Endothelial cell (in vitro differentiated cells): ENCODE results near the gene USE1. TPM values are rescaled to one million over a fixed set of nuclear protein-coding genes. Genes with fewer than 3 reads are reported as not detected.

Source experiments
- DNase-seq: peaks from one replicate; pipeline ENCODE4 v3.0.0; 2021; ENCODE audit warnings: low spot score
- H3K27ac Mint-ChIP-seq: one replicate; pipeline ENCODE4 v1.8.0; 2021; ENCODE audit warnings: mixed read lengths, inconsistent platforms; ENCODE audit not compliant: unreplicated experiment
- H3K27me3 Mint-ChIP-seq: one replicate; pipeline ENCODE4 v1.8.0; 2021; ENCODE audit warnings: mild to moderate bottlenecking, moderate library complexity, mixed read lengths, inconsistent platforms; ENCODE audit not compliant: unreplicated experiment
- H3K36me3 Mint-ChIP-seq: one replicate; pipeline ENCODE4 v1.8.0; 2021; ENCODE audit warnings: mild to moderate bottlenecking, low read depth, mixed read lengths, inconsistent platforms; ENCODE audit not compliant: unreplicated experiment
- H3K4me1 Mint-ChIP-seq: one replicate; pipeline ENCODE4 v1.8.0; 2021; ENCODE audit warnings: mild to moderate bottlenecking, mixed read lengths, inconsistent platforms; ENCODE audit not compliant: unreplicated experiment
- H3K4me3 Mint-ChIP-seq: one replicate; pipeline ENCODE4 v1.8.0; 2021; ENCODE audit warnings: mild to moderate bottlenecking, mixed read lengths, inconsistent platforms; ENCODE audit not compliant: unreplicated experiment
- H3K9me3 Mint-ChIP-seq: one replicate; pipeline ENCODE4 v1.8.0; 2021; ENCODE audit warnings: mixed read lengths, inconsistent platforms; ENCODE audit not compliant: unreplicated experiment
- total RNA-seq: library from RNA; stranded (reverse); fragmentation: NEBNext Ultra II Directional; extraction: Animal tissue kit (Norgen Biotek cat#: 25700); gene quantifications from one replicate; pipeline ENCODE4 v1.2.1, GENCODE V29; 2021; ENCODE audit not compliant: unreplicated experiment
- TF ChIP-seq, protein P1 (sequence below): fragments of 200-600 bp; sonication (generic); IDR thresholded peaks from one replicate; pipeline ENCODE4 v1.5.0; 2021; ENCODE audit warnings: antibody characterized with exemption; ENCODE audit not compliant: unreplicated experiment

Gene USE1
- total RNA-seq, 1 donor from 2014 or later, result 13.0 TPM

DNA sequence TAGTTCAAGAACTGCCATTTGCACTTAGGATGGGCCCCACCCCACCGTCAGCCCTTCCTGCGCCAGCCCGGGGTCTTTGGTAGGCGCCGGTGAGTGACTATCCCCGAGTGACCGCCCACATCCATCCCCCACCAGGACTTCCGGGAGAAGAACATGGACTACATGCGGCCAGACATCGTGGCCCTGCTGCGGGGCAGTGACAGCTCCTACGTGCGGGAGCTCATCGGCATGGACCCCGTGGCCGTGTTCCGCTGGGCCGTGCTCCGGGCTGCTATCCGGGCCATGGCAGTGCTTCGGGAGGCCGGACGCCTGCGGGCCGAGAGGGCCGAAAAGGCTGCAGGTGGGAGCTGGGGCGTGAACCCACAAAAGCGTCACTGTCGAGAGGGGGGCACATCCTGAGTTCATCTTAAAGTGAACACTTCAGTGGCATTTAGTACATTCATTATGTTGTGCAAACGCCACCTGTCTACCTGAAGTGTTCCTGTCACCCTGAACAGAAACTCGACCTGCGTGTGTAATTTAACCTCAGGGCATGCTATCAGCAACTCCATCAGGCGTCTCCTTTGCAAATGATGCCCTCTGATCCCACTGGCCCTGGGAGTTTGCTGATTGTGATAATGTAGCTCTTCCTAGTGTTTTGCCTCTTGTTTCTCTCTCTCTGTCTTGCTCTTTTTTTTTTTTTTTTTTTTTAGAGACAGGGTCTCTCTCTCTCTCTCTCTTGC lies 42.4 kb upstream of the USE1 start:
- H3K9me3 Mint-ChIP-seq, result no peaks in the 10 kb centered on the region
- TF ChIP-seq, protein P1, sequence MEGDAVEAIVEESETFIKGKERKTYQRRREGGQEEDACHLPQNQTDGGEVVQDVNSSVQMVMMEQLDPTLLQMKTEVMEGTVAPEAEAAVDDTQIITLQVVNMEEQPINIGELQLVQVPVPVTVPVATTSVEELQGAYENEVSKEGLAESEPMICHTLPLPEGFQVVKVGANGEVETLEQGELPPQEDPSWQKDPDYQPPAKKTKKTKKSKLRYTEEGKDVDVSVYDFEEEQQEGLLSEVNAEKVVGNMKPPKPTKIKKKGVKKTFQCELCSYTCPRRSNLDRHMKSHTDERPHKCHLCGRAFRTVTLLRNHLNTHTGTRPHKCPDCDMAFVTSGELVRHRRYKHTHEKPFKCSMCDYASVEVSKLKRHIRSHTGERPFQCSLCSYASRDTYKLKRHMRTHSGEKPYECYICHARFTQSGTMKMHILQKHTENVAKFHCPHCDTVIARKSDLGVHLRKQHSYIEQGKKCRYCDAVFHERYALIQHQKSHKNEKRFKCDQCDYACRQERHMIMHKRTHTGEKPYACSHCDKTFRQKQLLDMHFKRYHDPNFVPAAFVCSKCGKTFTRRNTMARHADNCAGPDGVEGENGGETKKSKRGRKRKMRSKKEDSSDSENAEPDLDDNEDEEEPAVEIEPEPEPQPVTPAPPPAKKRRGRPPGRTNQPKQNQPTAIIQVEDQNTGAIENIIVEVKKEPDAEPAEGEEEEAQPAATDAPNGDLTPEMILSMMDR, result no peak
- peaks cover 3% of the 10 kb centered on the region for H3K27me3 Mint-ChIP-seq
- DNase-seq, result no peak
- H3K27ac Mint-ChIP-seq, result no peak overlapping the region
- peaks cover 19% of the 10 kb centered on the region for H3K36me3 Mint-ChIP-seq
- H3K4me1 Mint-ChIP-seq, result no peaks in the 10 kb centered on the region
- peak overlapping the region; percentile 9 for H3K4me3 Mint-ChIP-seq

DNA sequence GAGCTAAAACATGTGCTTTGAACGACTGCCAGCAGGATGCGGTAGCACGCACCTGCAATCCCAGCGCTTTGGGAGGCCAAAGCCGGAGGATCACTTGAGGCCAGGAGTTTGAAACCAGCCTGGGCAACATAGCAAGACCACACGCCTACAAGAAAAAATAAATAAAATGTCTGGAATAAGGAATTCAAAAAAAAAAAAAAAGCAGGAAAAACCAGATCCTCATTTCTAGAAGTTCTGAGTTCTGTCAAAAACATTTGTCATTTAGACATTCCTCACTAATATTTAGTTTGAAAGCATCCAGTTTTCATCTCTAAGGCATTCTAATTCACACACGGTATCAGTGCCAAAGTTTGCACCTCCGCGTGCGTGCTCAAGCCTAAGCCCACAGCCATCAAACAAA lies 36.9 kb upstream of the USE1 start:
- H3K27ac Mint-ChIP-seq, result no peak overlapping the region
- no peaks in the 10 kb centered on the region for H3K9me3 Mint-ChIP-seq
- DNase-seq, result no peak
- no peak overlapping the region for H3K4me3 Mint-ChIP-seq
- H3K4me1 Mint-ChIP-seq, result no peaks in the 10 kb centered on the region
- H3K27me3 Mint-ChIP-seq, result peaks cover 2% of the 10 kb centered on the region
- H3K36me3 Mint-ChIP-seq, result peaks cover 13% of the 10 kb centered on the region
- TF ChIP-seq, protein P1, result no peak

DNA sequence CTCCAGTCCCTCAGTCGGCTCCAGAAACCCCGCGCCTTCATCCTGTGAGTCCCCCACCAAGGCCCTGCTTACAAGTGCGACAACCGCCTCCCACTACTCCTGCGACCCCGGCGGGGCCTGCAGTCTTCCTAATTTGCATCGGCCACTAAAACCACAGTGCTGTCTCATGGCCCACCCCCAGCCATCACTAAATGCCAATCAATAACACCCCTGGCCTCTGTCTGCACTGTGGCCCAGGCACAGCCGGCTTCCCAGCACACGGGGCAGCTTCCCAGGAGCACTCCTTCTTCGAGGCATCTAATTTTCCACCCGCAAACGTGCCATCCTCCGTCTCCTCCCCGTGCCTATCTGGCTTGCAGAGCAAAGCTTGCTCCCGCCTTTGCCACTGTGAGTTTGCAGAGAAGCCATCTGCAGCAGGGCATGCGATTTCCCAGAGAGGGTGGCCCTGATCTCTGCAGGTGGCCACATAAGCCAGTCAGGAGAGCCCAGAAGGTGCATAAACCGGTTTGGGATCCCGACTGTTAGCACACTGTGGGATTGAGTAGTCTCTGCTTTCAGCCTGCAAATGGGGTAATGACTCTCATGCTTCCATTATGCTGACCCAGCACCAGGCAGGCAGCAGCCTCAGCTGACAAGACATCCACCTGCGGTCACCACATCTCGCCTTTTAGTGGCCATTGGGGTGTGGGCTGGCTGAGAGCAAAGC lies 34.0 kb upstream of the USE1 start:
- H3K9me3 Mint-ChIP-seq, result no peaks in the 10 kb centered on the region
- H3K36me3 Mint-ChIP-seq, result peaks cover 24% of the 10 kb centered on the region
- H3K27me3 Mint-ChIP-seq, result peaks cover 5% of the 10 kb centered on the region
- no peak overlapping the region for H3K4me3 Mint-ChIP-seq
- no peak overlapping the region for H3K27ac Mint-ChIP-seq
- no peak for DNase-seq
- H3K4me1 Mint-ChIP-seq, result peaks cover 8% of the 10 kb centered on the region
- TF ChIP-seq, protein P1, result no peak

DNA sequence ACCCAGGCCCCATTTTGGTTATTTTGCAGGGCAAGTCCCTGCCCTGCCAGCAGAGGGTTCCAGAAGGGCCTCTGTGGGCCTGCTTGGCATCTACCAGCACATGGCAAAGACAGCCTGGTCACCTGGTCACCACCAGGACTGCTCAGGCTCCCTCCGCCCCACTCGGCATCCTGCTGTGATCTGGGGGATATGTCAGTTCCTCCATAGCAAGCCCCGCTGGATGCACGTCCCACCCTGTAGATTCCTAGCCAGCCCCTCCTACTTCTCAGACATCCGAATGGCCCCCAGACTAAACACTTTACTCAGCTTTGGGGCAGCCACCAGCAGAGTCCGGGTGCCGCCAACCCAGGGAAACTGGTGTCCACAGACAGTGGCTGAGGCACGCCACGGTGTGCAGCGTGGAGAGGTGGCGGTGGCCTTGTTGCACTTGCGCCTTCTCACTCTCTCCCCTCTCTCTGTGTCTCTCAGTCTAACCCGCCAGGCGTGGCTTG lies 31.8 kb upstream of the USE1 start:
- DNase-seq, result no peak
- peaks cover 5% of the 10 kb centered on the region for H3K27me3 Mint-ChIP-seq
- TF ChIP-seq, protein P1, result no peak
- no peak overlapping the region for H3K27ac Mint-ChIP-seq
- no peaks in the 10 kb centered on the region for H3K9me3 Mint-ChIP-seq
- H3K4me3 Mint-ChIP-seq, result peak overlapping the region; percentile 11
- peaks cover 8% of the 10 kb centered on the region for H3K4me1 Mint-ChIP-seq
- H3K36me3 Mint-ChIP-seq, result peaks cover 29% of the 10 kb centered on the region

DNA sequence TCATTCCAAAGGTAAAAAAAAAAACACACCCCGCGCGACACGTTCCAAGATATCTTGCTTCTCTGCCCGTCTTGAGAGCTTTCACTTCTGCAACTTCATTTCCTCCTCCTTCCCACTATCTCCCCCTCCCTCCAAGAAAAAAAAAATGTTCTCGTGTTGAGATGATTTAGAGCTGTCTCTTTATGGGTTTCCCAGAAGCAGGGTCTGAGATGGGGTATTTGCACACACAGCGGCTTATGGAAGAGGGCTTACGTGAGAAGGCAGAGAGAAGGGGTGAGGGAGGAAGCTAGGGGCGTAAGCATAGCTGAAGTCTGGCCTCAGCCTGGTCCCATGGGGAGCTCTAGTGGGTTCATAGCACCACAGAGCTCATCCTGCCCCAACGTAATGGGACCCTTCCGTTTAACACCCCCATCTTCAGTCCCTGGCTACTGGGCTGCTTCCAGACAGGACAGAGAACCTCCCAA lies 31.3 kb upstream of the USE1 start:
- Mint-ChIP-seq H3K4me1 (peaks cover 8% of the 10 kb centered on the region), H3K36me3 (peaks cover 32% of the 10 kb centered on the region), H3K27ac (no peak overlapping the region), H3K9me3 (no peaks in the 10 kb centered on the region), H3K4me3 (peak overlapping the region; percentile 11), H3K27me3 (peaks cover 5% of the 10 kb centered on the region)
- no peak for DNase-seq
- TF ChIP-seq, protein P1, result no peak
